NCI-H446 treated with DMSO at 0.1 percent for 48 hours (cell line): Measurements from ENCODE around the gene UNCX.

ENCODE experiments used
- DNase-seq: peaks from one replicate; lab custom pipeline; 2025; lab: John Stamatoyannopoulos, UW

Gene UNCX

DNA sequence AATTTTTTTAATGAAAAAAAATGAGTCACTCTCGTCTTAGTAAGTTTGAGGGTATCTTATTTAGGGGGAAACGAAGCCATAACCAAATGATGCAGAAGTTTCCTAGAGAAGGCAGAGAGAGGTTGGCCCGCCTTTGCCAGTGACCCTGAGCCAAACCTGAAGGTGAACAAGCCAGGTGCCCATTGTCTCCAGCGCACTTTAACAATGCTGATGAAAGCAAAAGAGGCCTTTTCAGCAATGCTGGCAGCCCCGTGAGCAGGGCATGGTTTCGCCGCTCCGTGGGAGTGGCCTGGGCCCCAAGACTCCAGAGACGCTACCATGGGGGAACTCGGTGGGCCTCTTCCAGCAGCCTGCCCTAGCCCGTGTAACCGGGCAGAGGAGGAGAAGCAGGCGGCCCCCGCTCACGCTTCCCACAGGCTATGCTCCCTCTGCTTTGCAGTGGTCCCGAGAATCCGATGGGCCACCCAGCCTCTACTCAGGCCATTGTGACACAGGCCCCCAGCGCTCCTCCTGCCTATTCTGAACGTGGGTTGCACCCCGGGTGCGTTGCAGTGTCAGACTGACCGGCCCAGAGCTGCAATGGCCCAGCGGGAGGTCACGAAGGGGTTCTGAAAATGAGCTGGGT is 14.0 kb upstream of the UNCX start:
- DNase-seq: no peak

DNA sequence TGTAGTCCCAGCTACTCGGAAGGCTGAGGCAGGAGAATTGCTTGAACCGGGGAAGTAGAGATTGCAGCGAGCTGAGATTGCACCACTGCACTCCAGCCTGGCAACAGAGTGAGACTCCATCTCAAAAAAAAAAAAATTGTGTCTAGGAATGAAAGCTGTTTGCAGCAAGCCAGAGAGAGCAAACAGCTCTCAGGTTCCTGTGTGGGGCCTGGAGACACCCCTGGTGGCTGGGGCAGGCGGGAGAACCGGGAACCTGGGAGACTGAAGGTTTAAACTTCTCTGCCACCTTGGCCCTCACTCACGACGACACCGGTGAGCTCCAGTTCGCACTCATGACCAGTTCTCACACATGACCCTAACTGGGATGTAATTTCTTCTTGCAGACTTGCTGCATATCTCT is 13.2 kb upstream of the UNCX start:
- no peak for DNase-seq

DNA sequence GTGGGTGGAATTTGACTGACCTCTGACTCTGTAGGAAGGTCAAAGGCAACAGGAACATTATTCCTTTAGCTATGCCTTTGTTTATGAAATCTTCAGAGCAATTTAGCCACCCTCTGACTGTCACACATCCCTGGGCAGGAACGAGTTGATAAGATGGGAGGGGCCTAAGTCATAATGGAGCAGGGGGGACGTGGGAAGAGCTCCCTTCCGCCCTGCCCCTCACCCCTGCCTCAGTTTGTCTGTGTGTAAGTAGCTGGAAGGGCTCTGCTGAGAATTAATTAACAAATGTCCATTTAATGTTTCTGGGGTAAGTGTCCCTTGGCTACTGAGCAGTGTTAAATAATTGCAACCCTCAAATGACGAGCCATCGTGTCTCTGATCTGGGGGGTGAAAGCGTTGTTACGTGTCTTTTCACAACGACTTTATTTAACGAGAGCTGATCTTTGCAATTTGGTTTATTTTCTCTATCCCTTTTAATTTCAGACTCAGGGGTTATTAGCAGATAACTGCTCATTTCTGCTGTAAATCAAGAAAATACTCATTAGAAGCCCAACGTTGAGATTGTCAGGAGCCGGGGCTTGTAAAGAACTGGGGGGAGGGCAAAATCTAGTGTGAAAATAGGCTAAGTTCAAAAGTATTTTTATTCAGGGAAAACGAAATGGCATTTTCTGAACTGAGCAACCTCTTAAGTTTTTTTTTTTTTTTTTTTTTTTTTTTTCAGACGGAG is 12.5 kb upstream of the UNCX start:
- no peak for DNase-seq

DNA sequence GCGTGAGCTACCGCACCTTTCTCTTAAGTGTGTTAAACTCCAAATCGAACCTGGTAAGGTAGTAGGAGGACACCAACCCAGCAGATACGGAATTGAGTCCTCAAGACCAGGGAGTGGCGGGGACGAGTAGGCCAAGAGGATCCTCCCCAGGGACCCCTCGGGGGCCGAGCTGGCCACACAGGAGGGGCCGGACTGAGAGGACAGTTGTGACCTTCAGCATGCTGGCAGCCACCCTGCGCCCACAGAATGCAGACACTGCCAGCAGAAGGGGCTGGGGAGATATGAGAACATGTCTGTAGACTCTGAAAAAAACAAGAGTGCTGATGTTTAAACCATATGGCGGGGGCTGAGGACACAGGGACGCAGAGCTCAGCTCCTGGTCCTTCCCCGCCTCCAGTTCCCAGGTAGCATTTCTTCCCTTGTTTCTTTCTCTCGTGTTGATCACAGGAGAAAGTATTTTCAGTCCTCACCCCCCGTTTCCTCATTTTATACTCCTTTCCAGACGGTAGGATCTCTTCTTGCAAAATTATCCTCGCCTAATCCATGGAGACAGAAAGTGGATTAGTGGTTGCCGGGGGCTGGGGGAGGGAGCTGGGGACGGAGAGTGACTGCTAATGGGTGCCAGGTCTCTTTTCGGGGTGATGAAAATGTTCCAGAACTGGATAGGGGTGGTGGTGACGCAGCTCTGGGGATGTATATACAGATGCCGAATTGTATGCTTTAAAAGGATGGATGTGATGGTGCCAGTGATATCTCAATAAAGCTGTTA is 11.5 kb upstream of the UNCX start:
- no peak for DNase-seq

DNA sequence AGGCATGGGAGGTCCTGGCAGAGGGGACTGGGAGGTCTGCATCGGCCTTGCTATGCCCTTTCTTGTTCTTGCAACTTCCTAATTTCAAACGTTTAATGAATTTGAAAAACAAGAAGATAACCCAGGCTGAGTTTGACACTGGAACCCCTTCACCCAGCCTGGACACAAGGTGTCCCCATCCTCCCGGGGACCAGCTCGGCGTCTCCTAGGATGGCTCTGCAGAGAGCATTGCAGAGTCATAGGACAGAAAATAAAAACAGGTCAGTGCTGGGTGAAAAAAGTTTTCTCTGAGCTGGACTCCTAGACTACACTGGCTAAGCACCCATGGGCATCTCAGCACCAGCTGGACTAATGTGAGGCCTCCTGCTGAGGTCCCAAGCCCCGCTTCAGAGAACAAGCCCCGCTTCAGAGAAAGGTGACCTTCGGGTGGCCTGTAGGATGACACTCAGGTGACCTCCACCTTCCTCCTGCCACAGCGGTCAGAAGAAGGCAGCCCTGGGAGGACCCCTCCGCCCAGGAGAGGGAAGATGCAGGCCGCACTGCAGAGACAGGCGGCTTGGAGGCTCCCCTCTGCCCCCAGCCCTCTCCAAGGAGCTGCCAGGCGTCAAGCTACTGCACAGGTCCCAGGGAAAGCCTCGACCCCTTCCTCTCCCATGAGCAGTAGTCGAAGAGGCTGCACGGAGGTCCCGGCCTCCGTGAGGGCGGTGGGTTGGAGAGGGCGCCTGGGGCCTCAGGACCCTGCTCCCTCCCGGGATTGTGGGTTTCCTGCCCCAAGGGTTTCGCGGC is 9.3 kb upstream of the UNCX start:
- DNase-seq: no peak

DNA sequence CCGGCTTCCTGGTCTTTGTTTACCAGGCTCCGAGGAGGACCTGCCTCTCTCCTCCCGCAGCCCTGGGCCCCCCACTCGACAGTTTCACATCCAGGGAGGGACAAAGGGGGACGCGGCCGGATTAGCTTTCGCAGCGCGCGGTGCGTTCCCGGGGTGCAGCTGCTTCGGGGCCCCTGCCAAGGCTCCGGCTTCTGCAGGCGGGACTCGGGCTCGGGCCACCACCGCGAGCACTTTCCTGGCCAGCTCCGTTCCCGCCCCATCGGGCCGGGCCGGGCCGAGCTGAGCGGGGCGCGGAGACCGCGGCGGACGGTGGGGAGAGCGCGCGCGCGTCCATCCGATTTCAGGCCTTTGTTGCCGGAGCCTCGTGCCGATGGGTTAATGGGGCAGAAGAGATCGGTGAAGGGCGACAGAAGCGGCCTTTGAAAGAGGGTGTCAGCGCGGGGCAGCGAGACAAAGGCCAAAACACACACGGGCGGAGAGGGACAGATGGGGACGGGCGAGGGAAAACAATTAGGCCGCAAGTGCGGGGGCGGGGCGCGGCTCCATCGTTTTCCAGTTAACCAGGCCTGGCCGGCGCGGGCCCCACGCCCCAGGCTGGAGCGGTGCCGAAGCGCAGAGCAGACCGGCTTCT is 8.5 kb upstream of the UNCX start:
- DNase-seq: no peak

DNA sequence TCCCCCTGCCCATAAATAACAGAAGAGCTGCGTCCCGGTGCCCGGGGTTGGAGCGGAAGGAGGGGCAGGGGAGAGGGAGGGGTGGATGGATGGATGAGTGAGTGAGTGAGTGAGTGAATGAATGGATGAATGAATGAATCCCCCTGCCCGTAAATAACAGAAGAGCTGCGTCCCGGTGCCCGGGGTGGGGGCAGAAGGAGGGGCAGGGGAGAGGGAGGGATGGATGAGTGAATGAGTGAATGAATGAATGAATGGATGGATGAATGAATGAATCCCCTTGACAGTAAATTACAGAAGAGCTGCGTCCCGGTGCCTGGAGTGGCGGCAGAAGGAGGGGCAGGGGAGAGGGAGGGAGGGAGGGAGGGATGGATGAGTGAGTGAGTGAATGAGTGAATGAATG is 7.6 kb upstream of the UNCX start:
- no peak for DNase-seq

DNA sequence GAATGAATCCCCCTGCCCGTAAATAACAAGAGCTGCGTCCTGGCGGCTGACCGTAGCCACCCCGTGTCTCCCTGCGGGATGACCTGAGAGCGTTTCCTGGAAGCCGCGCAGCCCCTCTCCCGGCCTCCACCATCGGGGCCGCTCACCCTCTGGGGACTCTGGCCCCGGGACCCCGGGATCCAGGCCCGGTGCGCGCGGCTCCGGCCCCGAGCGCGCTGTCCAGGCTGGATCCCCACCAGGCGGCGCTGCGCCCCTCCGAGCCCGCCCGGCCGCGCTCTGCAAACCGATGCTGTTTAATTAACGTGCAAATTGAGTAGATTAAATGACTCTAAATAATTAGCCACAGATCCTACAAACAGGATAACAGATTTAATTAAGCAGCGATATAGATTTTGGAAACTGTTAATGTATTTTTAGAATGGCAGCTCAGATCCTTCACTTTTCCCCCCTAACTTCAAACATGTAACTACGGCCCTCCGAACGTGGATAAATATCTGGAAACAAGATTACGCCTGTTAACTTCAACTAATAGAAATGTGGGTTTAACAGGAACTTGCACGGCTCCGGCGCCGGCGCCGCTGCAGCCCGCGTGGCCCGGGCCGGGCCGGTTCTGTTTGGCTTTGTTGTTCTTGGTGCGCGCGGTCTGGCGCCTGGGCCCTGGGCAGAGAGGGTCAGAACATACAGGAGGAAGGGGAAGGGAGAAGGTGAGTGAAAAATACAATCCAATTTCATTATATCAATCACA is 7.1 kb upstream of the UNCX start:
- DNase-seq: no peak

DNA sequence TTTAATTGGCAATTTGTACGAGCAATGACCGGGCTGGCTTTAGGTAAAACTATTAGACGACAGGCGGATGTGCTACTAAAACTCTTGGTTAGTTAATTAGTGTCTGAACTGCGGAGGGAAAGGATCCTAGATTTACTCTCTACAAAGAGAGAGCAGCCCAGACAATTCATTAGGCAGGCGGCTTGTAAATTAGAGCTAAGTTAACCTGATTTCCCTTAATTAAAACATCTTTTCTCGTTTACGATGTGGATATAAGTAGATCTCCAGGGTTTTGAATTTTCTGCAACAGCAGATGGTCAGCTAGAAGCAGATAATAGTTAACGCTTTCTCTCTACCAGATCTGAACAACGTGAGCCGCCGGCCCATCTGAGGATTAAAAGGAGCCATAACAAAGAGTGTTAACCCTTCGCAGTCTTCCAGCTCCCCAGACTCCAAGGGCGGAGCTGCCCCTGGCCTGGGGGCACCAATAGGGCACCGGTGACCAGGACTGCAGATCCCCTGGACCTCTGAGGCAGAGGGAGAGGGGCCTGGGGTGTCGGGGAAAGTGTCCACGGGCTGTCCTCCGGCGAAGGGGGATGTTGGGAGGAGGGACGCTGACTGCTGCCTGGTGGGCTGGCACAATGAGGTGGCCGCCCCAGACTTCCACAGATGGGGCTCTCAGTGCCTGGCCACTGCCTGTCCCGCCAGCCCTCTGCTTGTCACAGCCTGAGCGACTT is 6.3 kb upstream of the UNCX start:
- DNase-seq: no peak

DNA sequence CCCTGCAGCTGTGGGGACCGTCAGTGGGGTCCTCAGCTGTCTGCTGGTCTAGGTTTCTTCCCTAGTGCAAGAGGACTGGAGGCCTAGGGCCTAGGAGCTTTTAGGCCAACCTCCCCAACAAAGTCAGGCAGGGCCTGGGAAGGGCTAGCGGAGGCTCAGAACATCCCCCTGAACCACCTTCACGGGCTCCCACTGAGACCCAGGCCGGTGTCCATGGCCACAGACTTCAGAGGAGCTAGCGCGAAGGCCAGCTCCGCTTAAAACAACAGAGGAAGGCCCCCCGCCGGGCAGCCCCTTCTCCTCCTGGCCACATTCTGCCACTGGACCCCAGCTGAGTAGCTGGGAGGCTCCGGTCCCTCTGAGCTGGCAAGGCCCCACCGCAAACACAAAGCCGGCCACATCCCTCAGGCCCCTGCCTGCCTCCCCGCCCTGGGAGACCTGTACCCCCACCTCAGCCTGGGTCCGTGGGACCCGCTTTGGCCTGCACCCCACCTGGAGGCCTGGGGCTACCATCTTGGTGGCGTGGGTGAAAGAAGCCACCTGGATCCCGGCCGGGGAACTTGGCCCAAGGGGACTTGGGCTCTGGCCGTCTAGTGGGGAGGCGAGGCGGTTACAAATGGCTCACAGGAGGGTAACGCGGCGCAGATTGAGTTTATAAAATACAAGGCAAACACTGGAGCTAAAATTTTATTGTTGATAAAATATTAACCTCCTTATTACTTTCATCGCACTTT is 5.4 kb upstream of the UNCX start:
- no peak for DNase-seq

DNA sequence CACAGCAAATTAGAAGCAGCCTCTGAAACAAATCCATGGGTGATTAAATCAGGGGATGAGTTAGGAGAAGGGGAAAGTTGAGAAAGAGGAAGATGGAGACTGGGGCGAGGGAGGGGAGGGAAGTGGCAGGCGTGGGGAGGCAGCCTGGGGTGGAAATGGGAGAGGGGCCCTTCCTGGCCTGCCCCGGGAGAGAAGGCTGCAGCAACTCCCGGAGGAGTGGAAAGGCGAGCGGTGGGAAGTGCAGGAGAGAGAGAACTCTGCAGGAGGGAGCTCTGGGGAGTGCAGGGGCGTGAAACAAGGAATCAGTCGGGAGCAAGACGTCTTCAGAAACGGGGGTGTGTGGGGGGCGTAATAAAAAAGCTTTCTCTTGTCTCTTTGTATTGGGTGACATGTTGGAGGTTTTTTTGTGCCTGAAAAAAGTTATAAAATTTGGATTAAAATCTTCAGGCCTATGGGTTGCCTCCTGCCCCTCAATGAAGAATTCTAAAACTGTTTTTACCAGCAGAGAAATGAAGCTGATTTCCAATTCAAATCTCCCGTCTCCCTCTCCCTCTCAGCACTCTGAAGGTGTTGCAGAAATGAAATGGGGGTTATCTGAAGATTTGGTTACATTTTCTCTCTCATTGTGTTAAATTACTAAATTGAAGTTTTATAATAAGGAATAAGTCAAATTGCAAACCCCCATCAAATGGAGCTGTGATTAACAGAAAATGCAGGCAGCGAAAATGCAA is 4.7 kb upstream of the UNCX start:
- DNase-seq: no peak

DNA sequence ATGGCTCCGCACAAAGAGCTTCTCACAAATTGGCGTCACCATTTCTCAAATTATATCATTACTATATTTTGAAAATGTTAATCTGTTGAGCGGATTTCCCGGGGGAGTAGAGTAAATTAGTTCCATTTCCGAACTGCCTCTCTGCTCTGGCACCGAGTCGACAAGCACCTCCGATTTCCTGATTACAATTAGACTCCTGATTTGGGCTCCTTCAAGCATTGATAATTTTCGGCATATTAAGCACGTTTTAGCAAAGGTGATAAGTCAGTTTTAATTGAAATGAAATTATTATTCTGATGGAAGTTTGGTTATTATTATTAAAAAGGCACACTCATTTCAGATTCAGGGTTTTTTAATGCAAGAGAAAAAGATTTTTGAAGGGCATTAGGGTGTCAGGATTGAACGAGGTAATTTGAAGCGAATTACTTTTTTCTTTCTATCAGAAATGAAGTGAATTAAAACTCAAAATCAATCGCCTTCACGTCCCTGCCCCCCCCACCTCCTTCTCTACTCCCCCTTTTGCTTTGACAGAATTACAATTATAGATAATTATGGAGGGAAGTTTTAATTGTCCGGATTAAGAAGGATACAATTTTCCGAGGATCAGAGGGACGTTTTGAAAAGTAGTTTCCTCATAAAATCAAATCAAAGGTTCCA is 4.0 kb upstream of the UNCX start:
- no peak for DNase-seq

DNA sequence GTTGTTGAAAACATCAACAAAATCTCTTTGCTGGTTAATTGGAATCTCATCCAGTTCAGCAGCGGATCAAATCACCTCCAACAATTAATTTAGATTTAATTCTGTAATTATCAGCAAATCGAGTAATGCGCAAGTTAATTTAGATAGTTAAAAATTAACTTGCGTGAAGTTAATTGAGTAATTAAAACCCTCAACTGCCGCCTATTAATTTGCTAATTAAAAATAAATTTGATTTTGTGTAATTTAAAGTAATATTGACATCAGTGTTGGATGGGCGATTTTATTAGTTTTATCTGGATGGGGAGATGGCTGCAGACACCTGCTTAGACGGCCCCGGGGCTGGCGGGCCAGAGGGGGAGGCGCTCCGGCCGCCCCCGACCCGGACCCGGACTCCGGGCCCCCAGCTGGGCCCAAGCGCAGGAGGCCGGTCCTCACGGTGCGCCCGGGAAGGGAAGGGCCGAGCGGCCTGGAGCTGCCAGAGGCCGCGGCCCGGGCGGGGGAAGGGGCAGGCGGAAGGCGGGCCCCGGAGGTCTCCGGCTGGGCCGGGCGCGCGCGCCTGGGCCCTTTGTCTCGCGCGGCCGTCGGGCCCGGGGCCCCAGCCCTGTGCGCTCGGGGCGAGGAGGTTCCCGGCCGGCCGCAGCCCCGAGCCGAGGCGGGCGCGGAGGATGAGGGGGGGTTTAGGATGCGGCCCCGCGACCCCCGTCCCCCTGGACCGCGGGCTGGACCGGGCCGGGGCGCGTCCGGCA is 3.3 kb upstream of the UNCX start:
- no peak for DNase-seq

DNA sequence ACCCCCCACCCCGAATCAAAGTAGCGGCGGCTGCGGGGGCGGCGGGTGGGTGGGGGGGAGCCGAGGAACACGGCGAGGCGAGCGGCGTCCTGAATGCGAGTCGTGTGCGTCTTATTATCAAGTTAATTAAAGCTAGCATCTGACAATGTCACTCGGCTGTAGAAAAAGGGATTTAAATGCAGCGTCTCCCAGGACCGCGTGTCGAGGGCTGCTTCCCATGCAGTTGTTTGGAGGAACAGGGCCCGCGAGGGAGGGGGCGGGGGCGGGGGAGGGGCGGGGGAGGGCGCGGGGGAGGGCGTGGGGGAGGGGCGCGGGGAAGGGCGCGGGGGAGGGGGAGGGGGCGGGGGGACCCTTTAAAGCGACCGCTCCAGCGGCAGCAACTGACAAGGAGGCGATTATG is 2.7 kb upstream of the UNCX start:
- no peak for DNase-seq

DNA sequence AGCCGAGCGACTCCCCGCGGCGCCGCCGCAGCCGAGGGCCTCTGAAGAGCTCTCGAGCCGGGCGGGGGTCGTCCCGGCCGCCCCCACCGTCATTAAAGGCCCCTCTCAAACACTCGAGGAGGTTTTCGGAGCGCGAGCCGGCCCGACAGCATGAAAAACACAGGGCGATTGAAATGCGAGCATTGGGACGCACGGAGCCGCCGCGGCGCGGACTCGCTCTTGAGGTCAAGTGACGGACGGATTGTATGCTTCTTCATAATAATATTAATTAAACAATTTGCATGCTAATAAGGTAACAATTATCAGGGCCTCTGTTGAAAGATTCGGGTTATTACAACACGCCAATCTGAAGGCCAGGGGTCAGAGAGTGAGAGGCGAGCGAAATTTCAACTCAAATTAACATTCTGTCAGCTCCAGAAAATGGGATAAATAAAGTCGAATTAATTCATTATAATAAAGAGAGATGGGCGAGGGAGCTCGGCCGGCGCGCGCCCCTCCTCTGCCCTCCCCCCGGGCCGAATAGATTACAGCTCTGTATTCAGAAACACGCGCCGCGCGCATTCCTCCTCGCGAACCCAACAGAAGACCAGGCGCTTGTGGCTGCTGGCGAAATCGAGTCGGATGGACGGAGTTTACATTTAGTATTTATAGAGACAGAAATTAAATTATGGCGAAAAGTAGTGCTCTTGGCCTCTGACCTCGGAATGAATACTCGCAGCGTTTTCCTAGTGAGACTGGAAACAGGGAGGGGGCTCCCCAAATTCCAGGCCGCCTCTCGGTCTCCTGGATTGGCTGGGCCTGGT is 2.1 kb upstream of the UNCX start:
- no peak for DNase-seq

DNA sequence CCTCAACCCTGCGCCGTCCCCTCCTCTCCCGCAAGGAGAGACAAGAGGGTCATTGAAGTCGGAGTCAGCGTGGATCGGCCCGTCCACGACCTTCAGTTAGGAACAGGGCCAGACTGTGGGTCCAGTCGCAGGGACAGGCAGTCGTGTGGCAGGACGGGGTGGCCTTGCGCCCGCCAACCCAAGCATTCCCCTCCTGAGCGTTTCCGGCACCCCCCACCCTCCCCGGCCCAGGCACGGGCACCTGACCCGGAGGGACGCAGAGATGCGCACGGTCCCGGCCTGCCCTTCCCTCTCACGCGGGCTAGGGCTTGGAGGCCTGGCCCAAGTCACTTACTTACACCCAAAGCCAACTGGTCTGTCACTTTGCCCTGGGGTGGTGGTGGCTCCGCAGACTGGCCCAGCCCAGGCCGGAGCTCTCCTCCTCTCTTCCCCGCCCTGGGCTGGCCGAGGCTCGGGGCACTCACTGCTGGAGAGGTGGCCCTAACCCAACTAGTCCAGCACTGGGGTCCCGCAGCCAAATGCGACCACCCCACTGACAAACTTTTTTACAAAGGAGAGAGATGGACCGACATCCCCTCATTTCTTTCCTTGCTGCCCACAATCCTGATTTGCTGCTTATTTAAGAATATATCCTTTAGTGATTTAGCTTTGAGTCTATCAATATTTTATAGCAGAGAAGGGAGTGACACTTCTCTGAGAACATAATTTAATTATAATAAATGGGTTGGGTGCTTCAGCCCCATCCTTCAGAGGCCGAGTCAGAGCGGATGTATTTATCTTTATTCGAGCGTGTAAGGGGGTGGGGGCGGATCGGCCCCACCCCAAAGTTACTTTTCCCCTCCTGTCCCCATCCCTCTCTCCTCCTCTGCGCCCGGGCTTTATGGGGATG is 1.2 kb upstream of the UNCX start:
- DNase-seq: no peak
